ENCODE data around the gene SCAPER.
"Not testable (repeated sequence)": the region's sequence is repeated elsewhere in the genome, so short reads cannot be mapped to it uniquely, and the experiment has no call there.

The SCAPER gene

DNA sequence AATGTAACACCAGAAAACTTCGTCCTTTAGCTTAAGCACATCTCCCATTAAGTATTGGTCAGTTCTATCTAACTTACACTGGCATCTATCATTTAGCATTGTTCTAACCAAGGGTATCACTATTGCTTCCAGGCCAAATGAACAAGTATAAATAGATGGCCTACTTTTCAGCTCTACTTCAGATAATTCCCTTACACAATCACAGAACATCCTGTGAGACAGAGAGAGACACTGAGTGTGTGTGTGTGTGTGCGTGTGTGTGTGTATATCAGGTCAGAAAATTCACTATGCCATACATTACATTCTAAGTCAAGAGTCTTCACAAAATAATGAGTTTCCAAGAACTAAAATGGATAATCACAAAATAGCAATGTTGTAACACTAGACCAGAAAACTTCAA, 39.1 kb downstream of the SCAPER start:
- FAIRE-seq (peak; percentile 26), DNase-seq (ENCODE audit: extremely low spot score, insufficient read length, low read depth) (no peak)

DNA sequence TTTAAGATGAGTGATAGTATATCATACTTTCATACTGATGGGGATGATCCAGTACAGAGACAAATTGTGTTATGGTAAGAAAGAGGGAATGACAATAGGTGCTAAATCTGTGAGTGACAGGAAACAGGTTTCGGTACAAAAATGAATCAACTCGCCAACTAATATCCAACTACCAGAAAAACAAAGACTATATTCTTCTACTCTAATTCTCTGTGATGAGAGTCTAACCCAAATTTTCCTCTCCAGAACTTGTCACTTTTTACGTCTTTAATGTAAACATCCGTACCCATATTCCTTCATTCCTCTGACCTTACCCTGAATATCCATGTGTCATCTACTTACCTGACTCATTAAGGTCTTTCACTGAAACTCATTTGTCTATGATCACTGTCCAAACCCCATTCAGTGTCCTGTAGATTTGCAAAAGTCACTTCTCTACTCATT, 39.6 kb downstream of the SCAPER start:
- FAIRE-seq (peak; percentile 26), DNase-seq (ENCODE audit: extremely low spot score, insufficient read length, low read depth) (no peak)

DNA sequence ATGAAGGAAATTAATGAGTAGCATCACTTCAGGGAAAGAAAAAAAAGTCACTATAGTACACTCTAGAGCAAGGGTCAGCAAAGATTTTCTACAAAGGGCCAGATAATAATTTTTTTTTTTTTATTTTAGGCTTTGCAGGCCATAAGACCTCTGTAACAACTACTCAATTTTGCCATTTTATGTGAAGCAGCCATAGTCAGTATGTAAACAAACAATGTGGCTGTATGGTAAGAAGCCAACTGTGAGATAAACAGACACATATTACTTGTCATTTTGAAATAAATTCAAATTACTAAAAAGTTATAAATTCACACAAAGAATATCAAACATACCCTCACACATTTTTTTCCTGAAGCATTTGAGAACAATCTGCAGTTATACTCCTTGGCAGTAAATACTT, 40.6 kb downstream of the SCAPER start:
- DNase-seq (ENCODE audit: extremely low spot score, insufficient read length, low read depth) (no peak), FAIRE-seq (no peak)

DNA sequence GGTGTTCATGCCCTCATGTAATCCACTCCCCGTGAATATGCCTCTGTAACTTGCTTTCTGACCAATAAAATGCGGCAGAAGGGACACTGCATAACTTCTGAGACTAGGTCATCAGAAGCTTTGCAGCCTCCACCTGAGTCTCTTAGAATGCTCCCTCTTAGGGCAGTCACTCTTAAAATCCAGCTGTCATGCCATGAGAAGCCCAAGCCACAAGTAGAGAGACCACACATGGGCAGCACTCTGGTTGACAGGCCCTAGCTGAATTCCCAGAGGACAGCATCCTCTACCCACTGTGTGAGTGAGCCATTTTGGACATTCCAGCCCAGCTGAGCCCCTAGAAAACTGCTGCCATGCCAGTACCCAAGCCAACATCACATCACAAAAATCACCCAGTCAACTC, 41.4 kb downstream of the SCAPER start:
- no peak for DNase-seq (ENCODE audit: extremely low spot score, insufficient read length, low read depth)
- no peak for FAIRE-seq

DNA sequence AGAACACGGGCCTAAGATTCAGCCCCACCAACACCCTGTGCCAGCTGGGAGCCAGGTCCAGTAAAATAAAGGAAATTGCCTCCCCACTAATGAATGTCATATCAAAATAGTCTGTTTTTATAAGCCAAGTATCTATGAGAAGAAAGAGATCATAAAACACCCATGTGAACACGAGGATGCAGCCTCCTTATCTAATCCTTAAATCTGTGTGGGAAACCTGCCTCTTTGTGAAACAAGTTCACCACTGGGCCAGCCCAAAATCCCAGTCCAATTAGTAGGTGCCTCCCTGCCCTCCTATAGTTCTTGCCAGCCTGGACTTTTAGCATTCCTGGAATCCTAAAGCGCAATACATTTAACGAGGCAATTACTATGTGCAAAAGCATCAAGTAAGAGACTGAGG, 42.0 kb downstream of the SCAPER start:
- DNase-seq (ENCODE audit: extremely low spot score, insufficient read length, low read depth) (no peak), FAIRE-seq (no peak)

DNA sequence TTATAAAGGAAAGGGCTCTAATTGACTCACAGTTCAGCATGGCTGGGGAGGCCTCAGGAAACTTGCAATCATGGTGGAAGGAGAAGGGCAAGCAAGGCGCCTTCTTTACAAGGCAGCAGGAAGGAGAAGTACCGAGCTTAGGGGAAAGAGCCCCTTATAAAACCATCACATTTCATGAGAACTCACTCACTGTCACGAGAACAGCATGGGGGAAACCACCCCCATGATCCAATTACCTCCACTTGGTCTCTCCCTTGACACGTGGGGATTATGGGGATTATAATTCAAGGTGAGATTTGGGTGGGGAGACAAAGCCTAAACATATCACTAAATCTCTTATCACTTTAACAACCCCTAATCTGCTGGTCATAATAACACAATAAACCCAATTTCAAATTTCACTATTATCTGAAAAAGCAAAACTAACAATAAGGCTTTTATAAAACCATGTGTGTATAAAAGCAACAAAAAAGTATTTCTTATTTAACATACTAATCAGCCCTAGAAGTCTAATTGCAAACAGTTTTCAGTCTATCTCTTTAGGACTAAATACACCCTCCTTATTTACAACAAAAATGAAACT, 43.2 kb downstream of the SCAPER start:
- DNase-seq (ENCODE audit: extremely low spot score, insufficient read length, low read depth) (no peak), FAIRE-seq (no peak)

DNA sequence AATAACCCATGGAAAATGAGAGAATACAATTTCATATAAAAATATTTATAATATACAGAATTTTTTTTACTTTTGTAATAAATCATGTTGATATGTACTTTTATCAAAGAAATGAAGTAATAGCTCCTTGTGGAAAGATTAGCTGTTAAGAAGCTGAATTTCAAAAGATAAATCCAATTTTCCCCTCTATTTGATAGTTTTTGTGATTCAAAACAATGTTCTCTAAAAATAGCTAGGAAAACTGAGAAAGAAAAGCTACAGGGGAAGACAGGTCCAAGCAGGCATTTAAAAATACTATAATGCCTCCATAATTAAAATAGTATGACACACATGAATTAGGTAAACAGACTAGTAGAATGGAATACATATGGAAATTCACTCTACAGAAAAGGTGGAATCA, 44.9 kb downstream of the SCAPER start:
- FAIRE-seq (no peak), DNase-seq (ENCODE audit: extremely low spot score, insufficient read length, low read depth) (no peak)

DNA sequence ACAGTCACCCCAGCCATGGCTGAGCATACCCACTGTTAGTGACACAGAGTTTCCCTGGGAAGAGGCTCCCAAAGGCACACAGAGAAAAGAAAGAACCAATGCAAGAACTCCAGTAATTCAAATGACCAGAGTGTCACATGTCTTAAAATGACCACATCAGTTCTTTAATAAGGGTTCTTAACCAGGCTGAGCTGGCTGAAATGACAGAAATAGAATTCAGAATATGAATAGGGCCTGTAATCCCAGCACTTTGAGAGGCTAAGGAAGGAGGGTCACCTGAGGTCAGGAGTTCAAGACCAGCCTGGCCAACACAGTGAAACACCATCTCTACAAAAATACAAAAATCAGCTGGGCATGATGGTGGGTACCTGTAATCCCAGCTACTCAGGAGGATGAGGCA, 54.8 kb downstream of the SCAPER start:
- FAIRE-seq; DNase-seq (ENCODE audit: extremely low spot score, insufficient read length, low read depth): not testable (repeated sequence)

DNA sequence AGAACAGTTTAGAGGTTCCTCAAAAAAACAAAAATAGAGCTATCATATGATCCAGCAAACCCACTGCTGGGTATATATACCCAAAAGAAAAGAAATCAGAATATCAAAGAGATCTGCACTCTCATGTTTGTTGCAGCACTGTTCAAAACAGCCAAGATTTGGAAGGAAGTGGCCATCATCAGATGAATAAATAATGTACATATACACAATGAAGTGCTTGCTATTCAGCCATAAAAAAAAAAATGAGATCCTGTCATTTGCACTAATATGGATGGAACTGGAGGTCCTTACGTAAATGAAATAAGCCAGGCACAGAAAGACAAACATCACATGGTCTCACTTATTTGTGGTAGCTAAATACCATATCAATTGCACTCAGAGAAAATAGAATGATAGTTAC, 58.4 kb downstream of the SCAPER start:
- no peak for FAIRE-seq
- no peak for DNase-seq (ENCODE audit: extremely low spot score, insufficient read length, low read depth)

DNA sequence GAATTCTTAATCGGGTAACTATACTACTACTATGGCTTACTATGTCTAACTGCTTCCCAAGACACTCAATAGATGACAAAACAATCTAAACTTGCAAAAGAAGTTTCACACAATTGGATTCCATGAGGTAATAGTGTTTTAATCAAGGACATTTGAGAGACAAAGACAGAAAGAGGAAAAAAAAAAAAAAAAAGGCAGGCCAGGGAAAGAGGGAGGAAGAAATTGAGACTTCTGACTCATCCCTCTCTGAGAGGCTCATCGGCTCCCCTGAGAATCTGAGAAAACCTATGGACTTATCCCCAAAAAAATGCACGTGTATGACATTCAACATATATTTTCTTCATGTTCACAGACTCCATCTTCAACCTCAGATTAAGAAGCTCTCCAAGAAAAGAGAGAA, 61.0 kb downstream of the SCAPER start:
- no peak for FAIRE-seq
- no peak for DNase-seq (ENCODE audit: extremely low spot score, insufficient read length, low read depth)

DNA sequence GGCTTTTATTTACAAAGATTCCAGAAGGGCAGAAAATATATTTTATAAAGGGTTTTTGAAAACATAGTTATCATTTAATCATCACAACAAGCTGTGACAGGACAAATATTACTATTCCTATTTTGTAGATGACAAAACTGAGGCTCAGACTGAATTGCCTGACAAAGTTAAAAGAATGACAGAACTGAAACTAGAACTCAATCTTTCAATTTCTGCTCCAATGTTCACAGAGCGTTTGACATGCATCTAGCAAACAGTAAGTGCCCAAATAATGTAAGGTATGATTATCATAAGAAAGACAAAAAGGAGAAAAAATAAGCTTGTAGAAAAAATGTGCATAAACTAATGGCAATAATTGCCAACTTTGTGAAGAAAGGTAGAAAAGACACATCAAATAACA, 61.9 kb downstream of the SCAPER start:
- FAIRE-seq (no peak), DNase-seq (ENCODE audit: extremely low spot score, insufficient read length, low read depth) (no peak)

DNA sequence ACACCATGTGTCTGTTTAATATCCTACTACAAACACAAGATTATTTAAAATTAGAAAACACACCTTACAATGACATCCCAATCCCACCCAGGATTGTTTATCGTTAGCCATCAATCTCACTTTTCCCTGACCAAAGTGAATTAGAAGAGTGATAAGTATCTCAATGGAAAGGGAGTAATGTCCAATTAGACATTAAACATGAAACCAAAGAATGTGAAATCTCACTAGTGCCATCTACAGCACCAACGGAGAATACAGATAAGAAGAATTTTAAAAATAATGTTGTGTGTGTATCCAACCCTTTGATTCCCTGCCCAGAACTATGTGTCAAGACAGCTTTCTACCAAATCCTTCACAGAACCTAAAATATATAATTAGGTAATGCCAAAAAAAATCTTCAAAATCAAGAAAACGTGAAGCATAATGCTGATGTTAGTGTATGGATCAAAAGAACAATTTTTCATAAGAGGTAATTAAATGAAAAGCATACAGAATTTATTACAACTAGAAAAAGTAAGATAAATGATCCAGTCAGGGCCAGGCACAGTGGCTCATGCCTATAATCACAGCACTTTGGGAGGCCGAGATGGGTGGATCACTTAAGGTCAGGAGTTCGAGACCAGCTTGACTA, 64.2 kb downstream of the SCAPER start:
- FAIRE-seq (peak; percentile 71), DNase-seq (ENCODE audit: extremely low spot score, insufficient read length, low read depth) (no peak)

DNA sequence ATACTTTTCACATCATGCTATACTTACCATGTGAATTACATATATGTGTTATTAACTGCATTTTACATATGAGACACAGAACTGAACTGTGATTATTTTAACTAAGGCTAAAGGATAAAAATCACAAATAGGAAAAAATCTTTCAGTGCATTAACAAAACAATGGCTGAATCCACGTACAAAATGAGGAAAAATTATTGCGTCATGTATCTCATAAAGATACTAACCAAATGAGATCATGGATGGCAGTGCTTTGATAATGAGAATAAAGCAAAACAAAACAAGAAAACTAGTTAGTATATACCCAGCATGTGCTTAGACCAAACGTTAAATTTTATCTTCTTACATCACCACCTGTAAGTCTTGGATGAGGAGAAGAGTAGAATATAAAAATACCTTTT, 66.0 kb downstream of the SCAPER start:
- no peak for FAIRE-seq

DNA sequence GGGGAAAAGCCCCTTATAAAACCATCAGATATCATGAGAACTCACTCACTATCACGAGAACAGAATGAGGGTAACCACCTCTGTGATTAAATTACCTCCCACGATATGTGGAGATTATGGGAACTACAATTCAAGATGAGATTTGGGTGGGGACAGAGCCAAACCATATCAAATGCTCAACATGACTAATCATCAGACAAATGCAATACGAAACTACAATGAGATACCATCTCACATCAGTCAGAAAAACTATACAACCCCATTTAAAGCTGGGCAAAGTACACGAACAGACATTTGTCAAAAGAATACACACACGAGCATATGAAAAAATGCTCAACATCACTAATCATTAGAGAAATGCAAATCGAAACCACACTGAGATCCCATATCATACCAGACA, 67.7 kb downstream of the SCAPER start:
- DNase-seq (ENCODE audit: extremely low spot score, insufficient read length, low read depth) = no peak
- no peak for FAIRE-seq

More for the DNA sequence above, 66.0 kb downstream of the SCAPER start:
- no peak for DNase-seq (ENCODE audit: extremely low spot score, insufficient read length, low read depth)

DNA sequence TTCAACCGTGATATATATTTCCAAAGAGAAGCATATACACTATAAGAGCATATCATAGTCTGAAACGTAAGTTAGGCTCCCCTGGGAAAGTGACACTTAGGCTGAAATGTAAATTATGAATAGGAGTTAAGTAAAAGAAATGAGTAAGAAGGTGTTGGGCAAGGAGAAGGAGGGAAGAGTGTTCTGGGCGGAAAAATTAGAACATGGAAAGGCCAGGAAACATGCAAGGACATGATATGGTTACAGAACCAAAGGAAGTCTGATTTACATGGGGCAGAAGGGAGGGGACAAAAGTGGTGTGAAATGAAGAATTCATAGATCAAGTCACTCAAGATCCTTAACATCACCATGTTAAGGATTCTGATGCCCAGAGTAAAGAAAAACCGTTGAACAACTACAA, 75.2 kb downstream of the SCAPER start:
- FAIRE-seq (no peak), DNase-seq (ENCODE audit: extremely low spot score, insufficient read length, low read depth) (no peak)

DNA sequence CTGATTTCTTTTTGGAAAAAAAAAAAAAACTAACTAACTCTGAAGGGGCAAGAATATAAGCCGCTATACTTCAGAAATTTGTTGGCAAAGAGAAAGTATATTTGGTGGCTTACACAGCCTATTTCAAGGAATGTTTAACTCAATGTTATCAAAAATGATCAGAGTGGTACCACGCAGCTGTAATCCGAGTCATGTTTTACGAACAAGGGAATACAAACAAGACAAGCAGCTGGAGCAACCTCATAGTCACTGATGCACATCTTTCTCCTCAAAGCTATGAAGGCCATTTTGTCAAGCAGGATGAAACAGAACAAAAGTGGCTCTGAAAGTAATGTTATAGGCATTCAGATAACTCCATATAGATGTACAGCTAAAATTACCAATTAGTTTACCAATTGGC, 81.2 kb downstream of the SCAPER start:
- DNase-seq (ENCODE audit: extremely low spot score, insufficient read length, low read depth) (no peak), FAIRE-seq (no peak)

DNA sequence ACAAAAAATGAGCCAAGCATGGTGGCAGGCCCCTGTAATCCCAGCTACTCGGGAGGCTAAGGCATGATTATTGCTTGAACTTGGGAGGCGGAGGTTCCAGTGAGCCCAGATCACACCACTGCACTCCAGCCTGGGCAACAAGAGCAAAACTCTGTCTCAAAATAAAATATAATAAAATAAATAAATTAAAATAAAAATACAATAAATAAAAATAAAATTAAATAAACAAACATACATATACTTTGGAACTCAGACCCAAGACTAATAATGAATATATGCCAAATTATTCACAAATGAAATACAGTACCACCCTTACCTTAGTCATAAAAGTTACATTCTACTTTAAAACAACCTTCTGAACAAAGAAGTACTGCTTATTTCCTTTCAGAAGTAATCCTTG, 81.8 kb downstream of the SCAPER start:
- DNase-seq (ENCODE audit: extremely low spot score, insufficient read length, low read depth) = no peak
- FAIRE-seq = no peak

DNA sequence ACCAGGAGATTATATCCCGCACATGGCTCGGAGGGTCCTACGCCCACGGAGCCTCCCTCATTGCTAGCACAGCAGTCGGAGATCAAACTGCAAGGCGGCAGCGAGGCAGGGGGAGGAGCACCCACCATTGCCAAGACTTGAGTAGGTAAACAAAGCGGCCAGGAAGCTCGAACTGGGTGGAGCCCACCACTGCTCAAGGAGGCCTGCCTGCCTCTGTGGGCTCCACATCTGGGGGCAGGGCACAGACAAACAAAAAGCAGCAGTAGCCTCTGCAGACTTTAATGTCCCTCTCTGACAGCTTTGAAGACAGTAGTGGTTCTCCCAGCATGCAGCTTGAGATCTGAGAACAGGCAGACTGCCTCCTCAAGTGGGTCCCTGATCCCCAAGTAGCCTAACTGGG, 86.2 kb downstream of the SCAPER start:
- not testable (repeated sequence) for FAIRE-seq

DNA sequence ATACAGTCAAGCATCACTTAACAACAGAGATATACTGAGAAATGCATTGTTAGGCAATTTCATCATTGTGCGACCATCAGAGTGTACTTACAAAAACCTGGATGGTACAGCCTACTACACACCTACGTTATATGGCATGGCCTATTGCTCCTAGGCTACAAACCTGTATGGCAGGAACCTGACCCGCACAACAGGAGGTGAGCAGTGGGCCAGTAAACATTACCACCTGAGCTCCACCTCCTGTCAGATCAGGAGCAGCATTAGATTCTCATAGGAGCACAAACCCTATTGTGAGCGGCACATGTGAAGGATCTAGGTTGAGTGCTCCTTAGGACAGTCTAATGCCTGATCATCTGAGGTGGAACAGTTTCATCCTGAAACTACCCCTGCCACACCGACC, 89.7 kb downstream of the SCAPER start:
- FAIRE-seq (peak; percentile 15), DNase-seq (ENCODE audit: extremely low spot score, insufficient read length, low read depth) (no peak)

More for the DNA sequence above, 86.2 kb downstream of the SCAPER start:
- not testable (repeated sequence) for DNase-seq (ENCODE audit: extremely low spot score, insufficient read length, low read depth)

DNA sequence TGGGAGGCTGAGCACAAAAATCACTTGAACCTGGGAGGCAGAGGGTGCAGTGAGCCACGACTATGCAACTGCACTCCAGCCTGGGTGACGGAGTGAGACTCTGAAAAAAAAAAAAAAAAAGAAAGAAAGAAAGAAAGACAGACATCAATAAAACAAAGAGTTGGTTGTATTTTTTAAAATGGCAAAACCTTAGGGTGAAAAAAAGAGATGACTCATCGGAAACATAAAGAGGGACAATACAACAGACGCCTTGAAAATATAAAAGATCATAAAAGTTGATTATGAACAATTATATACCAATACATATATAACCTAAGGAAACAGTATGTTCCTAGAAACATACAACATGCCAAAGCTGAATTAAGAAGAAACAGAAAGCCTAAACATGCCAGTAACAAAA, 92.8 kb downstream of the SCAPER start:
- FAIRE-seq (no peak), DNase-seq (ENCODE audit: extremely low spot score, insufficient read length, low read depth) (no peak)

DNA sequence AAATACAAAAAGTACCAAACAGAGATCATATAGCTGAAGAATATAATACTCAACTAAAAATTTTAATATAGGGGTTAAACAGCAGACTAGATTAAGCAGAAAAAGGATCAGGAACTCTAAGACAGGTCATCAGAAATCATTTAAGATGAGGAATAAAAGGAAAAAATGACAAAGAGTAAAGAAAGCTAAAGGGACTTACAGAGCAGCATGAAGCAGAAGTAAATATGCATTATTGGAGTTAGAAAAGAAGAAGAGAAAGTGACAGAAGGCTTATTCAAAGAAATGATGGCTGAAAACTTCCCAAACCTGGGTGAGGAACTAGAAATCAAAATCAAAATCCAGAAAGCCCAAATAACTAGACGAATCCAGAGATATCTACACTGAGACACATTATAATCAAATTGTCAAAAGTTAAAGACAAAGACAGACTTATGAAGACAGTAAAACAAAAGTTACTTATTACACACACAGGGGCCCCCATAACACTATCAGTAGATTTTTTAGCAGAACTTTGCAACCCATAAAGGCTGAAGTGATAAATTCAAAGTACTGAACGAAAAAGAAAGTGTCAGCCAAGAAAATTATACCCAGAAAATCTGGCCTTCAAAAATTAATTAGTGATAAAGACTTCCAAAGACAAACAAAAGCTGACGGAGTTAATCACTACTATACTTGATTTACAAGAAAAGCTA, 95.6 kb downstream of the SCAPER start:
- no peak for DNase-seq (ENCODE audit: extremely low spot score, insufficient read length, low read depth)
- no peak for FAIRE-seq

Data from GM18507 (cell line).